Limb (tissue), 2 donors: Measurements from ENCODE around the gene CHGA.

Experiments used
- DNase-seq, 2 donors: peaks; one replicate each; pipeline ENCODE4 v3.0.0-alpha.2; 2016; ENCODE audit errors: extremely low spot score in 2 of 2

CHGA gene

DNA sequence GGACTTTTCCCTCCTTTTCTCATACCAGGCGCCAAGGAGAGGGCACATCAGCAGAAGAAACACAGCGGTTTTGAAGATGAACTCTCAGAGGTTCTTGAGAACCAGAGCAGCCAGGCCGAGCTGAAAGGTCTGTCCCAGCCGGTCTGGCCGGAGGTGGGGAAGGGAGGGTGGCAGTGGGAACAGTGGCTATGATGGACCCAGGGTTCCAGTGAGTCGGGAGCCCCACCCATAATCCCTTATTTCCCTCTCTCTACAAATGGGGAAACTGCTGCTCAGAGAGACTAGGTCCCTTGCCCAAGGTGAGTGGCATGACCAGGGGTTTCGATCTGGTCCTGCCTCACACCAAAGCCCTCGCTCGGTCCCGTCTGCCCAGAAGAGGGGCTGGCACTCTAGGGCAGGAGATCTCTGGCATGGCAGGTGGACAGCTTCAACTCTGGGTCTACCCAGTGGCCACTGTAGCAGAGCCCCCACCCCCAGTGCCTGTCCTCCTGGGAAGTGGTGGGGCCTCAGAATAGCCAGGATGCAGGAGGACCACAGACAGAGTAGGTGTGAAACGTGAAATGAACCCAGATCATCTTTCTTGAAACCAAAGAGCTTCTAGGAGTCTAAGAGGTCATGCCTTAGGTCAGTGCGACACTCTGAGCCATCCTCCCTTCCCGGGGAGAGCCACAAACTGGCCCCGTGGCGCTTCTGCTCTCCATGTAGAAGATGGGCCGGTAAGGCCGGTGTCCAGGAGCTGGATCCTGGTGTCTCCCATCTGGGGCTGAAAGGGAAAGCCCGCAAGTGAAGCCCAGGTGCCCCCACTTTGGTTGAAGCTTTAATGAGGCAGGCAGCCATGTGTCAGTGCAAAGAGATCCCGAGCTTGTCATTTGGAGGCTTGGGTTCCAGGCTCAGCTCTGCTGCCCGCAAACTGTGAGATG is 7.0 kb downstream of the CHGA start:
- DNase-seq = no peak

GRCh38 chr14:92930737-92931602 is 8.0 kb downstream of the CHGA start:
- no peak for DNase-seq

DNA sequence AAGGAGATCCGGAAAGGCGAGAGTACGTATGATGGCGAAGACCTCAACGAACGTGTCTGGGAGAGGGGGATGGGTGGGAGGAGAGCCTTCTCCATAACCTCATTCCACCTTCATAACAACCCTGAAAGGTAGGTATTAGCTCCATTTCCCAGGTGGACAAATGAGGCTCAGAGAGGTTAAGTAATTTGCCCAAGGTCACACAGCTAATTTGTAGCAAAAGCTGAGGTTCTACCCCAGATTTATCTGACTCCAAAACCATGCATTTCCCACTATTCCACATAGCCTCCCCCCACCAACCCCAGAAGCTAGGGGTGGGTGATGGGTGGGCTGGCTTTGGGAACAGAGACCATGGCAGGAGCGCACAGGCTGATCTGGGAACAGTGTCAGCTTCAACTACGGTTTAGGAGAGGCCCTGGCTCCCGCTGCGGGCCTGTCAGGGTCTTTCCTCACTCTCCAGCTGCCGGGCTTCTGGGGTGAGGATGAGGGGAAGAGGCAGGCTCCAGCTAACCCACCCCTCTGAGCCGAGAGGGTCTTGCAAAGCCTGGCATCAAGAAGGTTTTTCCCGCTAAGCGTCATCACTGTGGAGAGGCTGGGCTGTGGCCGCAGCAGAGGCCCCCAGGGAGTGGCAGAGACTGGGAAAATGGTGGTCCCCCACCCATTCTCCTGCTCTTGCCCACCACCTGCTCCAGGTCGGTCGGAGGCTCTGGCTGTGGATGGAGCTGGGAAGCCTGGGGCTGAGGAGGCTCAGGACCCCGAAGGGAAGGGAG is 8.9 kb downstream of the CHGA start:
- DNase-seq = no peak

- no peak for DNase-seq
These were observed 9.8 kb downstream of the CHGA start for GRCh38 chr14:92932448-92933395.

GRCh38 chr14:92933481-92933880 is 10.5 kb downstream of the CHGA start:
- no peak for DNase-seq

- DNase-seq = no peak
These were observed 11.5 kb downstream of the CHGA start for GRCh38 chr14:92934196-92935085.

DNA sequence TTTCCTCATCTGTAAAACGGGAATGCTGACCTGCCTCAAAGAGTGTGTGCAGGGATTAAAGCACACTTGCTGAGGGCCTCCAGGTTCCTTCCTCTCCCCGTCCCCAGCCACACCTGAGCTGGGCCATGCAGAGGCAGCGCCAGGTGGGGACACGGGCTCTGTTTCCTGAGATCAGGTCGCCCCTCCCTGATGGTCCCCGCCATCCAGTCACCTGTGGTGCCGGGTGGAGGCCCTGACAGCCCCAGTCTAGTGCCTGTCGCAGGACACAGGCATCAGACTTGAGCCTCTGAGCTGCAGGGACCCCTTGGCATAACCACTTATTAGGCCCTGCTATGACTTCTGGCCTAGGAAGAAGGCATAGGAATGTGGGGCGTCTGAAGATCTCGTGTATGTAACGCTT is 12.5 kb downstream of the CHGA start:
- no peak for DNase-seq

DNA sequence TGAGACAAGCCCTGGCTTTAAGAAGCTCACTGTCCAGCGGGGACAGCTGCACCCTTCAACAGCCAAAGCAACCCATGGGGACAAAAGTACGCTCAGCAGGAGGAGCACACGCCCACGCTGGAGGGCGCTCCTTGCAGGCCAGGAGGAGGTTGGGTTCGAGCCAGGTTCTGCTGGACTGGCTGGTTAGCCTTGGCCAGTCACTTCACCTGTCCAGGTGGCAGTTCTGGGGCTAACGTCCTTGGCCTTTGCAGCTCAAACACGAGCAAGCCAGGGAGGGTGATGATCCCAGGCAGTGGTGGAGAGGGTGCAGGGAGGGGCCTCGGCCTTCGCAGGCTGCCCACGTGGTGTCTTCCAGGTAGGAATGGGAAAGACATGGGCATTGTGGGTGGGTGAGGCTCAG is 13.1 kb downstream of the CHGA start:
- no peak for DNase-seq

DNA sequence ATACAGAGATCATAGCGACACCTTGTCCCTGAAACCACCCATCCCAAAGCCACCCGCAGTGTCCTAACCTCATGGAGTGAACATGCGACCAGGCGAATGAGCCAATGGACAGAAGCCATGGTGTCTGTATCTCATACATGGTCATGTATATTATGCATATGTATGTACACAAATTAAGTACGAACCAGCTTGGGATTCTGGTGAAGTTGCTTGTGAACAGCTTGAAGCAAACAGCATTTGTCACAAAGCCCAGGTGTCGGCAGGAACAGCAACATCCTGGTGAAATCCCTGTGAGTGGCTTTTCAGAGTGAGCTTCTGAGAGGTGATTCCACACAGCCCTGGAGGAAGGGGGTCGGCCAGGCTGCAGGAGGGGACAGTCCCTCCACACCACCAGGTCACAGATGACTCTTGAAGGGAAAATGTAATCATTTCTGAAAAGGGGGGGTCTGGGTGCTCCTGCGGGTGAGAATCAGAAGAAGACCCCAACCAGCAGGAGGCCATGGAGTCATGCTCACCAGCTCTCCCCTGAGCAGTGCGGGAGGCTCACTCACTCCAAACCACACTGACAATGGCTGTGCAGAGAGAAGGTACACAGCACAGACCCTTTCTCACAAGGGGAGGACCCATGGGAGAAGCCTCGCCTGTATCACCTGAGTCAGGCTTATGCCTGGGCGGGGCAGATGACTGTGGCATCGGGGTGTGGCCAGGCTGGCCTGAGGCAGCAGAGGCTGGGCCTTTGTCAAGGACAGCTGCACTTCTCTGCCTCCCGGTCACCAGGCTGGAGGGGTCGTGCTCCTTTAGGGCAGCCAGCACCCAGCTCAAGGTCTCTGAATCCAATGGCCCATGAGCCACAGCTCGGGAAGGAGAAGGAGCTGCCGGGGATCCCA is 14.3 kb downstream of the CHGA start:
- no peak for DNase-seq

- no peak for DNase-seq
These were observed 15.4 kb downstream of the CHGA start for GRCh38 chr14:92938235-92938875.

- no peak for DNase-seq
These were observed 16.1 kb downstream of the CHGA start for GRCh38 chr14:92938890-92939671.

DNA sequence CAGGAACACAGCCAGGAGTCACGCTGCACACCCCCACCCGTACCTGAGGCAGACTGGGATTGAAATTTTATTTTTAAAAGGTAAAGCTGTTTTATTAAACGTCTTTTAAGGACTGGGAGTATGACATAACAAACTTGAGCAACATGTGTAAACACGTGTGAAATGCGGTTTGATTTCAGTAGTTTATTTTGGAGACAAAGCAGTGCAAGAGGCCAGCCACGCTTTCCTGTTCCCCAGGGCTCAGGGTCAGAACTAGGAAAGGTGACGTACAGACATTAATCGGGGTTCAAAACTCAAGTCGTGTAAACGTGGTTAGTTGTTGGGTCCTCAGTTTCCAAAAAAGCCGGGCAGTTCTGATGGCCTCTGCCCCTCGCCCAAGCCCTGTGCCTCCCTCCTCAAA is 16.7 kb downstream of the CHGA start:
- DNase-seq = no peak

DNA sequence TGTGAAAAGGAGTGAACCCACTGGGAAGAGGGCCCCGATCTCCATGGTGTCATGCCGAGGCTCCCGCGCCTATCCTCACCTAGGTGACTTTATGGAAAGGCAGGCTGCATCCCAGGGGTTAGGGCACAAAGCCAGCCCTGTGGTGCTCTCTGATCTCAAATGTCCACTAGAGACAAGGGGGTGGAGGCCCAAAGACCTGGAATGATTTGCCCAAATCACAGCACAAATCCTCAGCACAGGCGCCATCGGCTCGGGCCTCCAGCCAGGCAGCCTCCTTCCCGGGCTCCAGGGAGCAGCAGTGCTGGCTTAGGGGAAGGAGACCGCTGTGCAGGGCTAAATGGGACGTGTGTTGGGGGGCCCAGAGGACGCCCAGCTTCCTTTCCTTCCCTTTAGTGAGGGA is 17.6 kb downstream of the CHGA start:
- DNase-seq = no peak

GRCh38 chr14:92941531-92941930 is 18.6 kb downstream of the CHGA start:
- DNase-seq = no peak

DNA sequence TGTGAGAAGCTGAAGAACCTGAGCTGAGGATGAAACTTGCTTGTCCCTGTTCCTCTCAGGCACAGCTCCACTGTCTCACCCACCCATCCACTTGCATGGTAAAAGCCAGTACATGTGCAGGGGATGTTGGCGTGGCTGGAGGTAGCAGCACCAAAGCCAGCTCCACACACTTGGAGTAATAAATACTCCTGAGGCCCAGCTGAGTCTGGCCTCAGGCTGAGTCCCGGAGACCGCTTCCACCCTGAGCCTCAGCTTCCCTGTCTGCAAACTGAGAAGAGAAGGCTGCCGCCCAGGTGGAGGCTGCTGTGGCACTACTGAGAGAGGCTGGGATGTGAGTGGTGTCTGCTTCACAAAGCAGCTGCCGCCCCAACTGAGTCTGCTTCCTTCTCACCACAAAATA is 19.2 kb downstream of the CHGA start:
- DNase-seq = no peak

GRCh38 chr14:92942576-92942975 is 19.6 kb downstream of the CHGA start:
- no peak for DNase-seq

DNA sequence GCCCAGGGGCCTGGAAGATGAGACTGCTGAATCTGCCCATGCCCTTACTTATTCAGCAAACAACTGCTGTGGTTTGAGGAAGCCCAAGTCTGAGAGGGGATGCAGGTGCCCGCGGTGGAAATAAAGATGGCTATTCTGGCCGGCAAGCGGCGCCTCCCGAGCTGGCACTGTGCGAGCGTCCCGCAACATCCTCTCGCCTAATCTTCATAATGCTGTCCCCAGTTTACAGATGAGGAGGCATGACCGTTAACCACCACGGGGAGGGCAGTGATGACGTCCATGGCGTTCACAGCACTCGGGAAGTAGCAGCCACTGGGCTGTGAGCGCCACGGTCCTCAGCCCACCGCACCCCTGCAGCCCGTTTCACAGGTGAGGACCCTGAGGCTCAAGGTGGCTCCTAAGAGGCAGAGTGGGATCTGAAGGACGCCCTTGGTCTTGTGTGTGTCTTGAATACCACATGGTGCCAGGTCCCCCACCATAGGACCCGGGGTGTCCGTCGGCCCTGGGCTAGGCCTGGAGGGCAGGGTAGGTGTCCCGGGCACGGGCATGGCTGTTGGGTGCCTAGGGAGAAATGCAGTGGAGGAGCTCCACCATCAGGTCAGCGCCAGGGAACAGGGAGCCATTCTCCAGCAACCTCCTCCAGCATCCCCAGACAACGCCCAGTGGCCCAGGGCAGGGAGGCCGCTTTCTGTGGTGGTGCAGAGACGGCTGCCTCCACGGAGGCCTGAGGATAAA is 20.2 kb downstream of the CHGA start:
- DNase-seq = no peak
